ENCODE results near the gene TCOF1. TPM values are rescaled to one million over a fixed set of nuclear protein-coding genes. Genes with fewer than 3 reads are reported as not detected.

The TCOF1 gene
- polyA plus RNA-seq, 1 donor: 23.9 TPM

DNA sequence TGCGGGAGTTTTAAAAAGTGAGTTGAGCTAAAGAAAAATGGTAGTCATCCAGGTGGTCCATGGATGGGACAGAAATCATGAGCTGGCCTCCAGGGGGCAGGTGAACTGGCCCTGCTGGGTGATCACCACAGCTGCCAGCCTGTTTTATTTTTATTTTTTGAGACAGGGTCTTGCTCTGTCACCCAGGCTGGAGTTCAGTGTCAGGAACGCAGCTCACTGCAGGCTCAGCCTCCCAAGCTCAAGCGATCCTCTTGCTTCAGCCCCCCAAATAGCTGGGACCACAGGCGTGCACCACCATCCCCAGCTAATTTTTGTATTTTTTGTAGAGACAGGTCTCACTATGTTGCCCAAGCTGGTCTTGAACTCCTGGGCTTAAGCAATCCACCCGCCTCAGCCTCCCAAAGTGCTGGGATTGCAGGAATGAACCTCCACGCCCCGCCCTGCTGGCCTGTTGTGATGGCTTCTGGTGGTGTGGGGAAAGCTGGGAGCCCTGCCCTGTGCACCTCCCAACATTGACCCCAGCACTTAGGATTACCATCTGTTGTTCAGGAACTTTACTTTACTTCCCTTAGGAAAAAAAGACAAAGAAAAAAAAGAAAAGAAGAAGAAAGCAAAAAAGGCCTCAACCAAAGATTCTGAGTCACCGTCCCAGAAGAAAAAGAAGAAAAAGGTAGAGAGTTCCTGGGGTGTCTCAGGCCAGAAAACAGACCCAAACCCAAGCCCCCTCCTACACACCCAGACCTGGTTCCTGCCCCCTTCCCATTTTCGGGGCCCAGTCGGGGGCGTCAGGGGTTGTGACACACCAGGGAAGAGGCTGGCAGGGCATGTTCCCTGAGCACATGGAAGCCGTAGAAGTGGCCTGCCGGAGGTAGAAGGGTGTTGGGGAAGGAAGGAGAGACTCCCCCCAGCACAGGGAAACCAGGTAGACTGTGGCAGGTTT lies 40.6 kb downstream of the TCOF1 start:
- DNase-seq: no peak
- Histone ChIP-seq H3K4me1 (ENCODE audit: control insufficient read depth, insufficient read depth, low read length) (no peaks in the 10 kb centered on the region), H3K27ac (ENCODE audit: low read length) (no peak overlapping the region), H3K9me3 (ENCODE audit: control insufficient read depth, low read depth, low read length) (no peaks in the 10 kb centered on the region), H3K4me3 (ENCODE audit: low read length) (no peak overlapping the region), H3K36me3 (ENCODE audit: control insufficient read depth, insufficient read depth, low read length) (peaks cover 91% of the 10 kb centered on the region), H3K27me3 (ENCODE audit: control insufficient read depth, insufficient read depth, low read length) (no peaks in the 10 kb centered on the region)
- WGBS (ENCODE audit: insufficient coverage, low lambda C conversion rate): 100% methylated on average over 2 of the region's 13 CpGs

DNA sequence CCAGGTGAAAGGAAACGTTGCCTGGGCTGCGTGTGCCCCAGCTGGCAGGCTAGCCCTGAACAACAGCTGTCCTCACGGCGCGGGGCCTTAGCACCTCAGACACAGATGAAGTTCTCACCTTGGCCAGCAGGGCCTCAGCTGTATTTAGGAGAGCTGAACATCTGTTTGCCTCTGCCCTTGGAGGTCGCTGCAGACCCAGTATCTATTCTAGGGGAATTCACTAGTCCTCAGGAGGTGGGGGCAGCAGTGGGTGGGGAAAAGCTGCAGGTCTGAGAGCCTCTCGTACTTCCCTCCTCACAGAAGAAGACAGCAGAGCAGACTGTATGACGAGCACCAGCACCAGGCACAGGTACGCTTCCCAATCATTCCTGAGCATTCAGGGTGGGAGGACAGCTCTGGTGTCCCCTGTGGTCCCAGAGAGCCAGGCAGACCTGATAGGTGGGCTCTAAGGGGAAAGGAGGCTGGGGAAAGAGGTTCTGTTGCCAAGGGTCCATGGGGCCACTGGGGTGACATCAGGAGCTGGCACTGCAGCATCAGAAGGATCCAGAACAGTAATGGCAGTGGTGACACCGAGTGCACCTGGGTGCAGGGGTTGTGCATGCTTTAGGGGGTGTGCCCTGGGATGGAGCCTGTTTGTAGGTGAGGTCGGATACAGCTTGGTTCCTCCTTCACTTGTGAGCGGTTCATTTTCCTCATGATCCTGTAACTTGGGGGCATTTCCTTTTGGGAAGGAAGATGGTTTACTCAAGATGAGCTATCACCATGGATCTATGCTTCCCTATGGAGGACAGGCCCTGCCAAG lies 41.4 kb downstream of the TCOF1 start:
- Histone ChIP-seq H3K4me3 (ENCODE audit: low read length) (no peak overlapping the region), H3K36me3 (ENCODE audit: control insufficient read depth, insufficient read depth, low read length) (peaks cover 86% of the 10 kb centered on the region), H3K27me3 (ENCODE audit: control insufficient read depth, insufficient read depth, low read length) (no peaks in the 10 kb centered on the region), H3K9me3 (ENCODE audit: control insufficient read depth, low read depth, low read length) (no peaks in the 10 kb centered on the region), H3K27ac (ENCODE audit: low read length) (no peak overlapping the region), H3K4me1 (ENCODE audit: control insufficient read depth, insufficient read depth, low read length) (no peaks in the 10 kb centered on the region)
- no peak for DNase-seq
- whole genome bisulfite sequencing (ENCODE audit: insufficient coverage, low lambda C conversion rate): no CpG with 5 or more reads among the region's 12 CpGs

DNA sequence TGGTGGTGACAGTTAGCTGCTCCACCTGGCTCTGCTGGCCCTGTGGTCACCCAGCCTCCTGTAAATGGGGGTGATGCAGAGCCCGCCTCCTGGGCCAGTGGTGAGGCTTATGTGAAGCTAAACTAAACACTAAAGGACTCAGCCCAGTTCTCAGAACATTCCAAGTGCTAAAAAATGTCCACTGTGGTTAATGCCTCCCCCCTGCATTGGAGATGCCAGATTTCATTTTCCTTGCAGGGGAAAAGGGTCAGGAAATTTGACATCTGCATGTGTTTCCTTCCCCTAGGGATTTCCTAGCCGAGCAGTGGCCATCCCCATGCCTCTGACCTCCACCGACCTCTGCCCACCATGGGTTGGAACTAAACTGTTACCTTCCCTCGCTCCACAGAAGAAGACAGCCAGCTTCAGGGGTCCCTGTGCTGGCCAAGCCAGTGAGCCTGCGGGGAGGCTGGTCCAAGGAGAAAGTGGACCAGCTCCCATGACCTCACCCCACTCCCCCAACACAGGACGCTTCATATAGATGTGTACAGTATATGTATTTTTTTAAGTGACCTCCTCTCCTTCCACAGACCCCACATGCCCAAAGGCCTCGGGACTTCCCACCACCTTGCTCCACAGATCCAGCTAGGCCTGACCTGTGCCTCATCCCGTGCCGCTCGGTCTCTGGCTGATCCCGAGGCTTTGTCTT lies 42.2 kb downstream of the TCOF1 start:
- no peak overlapping the region for H3K4me3 ChIP-seq (ENCODE audit: low read length)
- no peaks in the 10 kb centered on the region for H3K9me3 ChIP-seq (ENCODE audit: control insufficient read depth, low read depth, low read length)
- H3K4me1 ChIP-seq (ENCODE audit: control insufficient read depth, insufficient read depth, low read length): no peaks in the 10 kb centered on the region
- H3K27ac ChIP-seq (ENCODE audit: low read length): no peak overlapping the region
- no peak for DNase-seq
- no CpG with 5 or more reads among the region's 11 CpGs for WGBS (ENCODE audit: insufficient coverage, low lambda C conversion rate)
- no peaks in the 10 kb centered on the region for H3K27me3 ChIP-seq (ENCODE audit: control insufficient read depth, insufficient read depth, low read length)
- peaks cover 87% of the 10 kb centered on the region for H3K36me3 ChIP-seq (ENCODE audit: control insufficient read depth, insufficient read depth, low read length)

GRCh38 chr5:150400316-150401075 lies 43.0 kb downstream of the TCOF1 start:
- Histone ChIP-seq H3K27me3 (ENCODE audit: control insufficient read depth, insufficient read depth, low read length) (no peaks in the 10 kb centered on the region), H3K36me3 (ENCODE audit: control insufficient read depth, insufficient read depth, low read length) (peaks cover 88% of the 10 kb centered on the region)

DNA sequence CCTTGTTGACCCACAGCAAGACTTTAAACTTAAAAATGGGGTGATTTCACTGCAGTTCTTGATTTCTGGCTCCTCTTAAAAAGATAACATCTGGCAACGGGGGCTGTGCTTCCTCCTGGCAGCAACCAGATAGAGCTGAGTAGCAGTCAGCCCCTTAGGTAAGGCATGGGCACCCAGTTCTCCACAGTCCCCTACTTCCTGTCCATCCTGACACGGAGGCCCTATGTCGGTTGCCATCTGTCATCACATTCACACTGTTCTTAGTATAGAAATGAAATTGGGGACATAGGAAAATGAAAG lies 43.5 kb downstream of the TCOF1 start:
- Histone ChIP-seq H3K9me3 (ENCODE audit: control insufficient read depth, low read depth, low read length) (no peaks in the 10 kb centered on the region), H3K4me3 (ENCODE audit: low read length) (no peak overlapping the region), H3K27me3 (ENCODE audit: control insufficient read depth, insufficient read depth, low read length) (no peaks in the 10 kb centered on the region), H3K4me1 (ENCODE audit: control insufficient read depth, insufficient read depth, low read length) (no peaks in the 10 kb centered on the region), H3K27ac (ENCODE audit: low read length) (no peak overlapping the region), H3K36me3 (ENCODE audit: control insufficient read depth, insufficient read depth, low read length) (peaks cover 85% of the 10 kb centered on the region)
- DNase-seq: no peak
- no CpG with 5 or more reads among the region's 3 CpGs for WGBS (ENCODE audit: insufficient coverage, low lambda C conversion rate)

More at GRCh38 chr5:150400316-150401075, 43.0 kb downstream of the TCOF1 start:
- H3K27ac ChIP-seq (ENCODE audit: low read length): no peak overlapping the region
- H3K4me3 ChIP-seq (ENCODE audit: low read length): no peak overlapping the region
- H3K4me1 ChIP-seq (ENCODE audit: control insufficient read depth, insufficient read depth, low read length): no peaks in the 10 kb centered on the region
- DNase-seq: no peak
- WGBS (ENCODE audit: insufficient coverage, low lambda C conversion rate): no CpG with 5 or more reads among the region's 12 CpGs
- no peaks in the 10 kb centered on the region for H3K9me3 ChIP-seq (ENCODE audit: control insufficient read depth, low read depth, low read length)

DNA sequence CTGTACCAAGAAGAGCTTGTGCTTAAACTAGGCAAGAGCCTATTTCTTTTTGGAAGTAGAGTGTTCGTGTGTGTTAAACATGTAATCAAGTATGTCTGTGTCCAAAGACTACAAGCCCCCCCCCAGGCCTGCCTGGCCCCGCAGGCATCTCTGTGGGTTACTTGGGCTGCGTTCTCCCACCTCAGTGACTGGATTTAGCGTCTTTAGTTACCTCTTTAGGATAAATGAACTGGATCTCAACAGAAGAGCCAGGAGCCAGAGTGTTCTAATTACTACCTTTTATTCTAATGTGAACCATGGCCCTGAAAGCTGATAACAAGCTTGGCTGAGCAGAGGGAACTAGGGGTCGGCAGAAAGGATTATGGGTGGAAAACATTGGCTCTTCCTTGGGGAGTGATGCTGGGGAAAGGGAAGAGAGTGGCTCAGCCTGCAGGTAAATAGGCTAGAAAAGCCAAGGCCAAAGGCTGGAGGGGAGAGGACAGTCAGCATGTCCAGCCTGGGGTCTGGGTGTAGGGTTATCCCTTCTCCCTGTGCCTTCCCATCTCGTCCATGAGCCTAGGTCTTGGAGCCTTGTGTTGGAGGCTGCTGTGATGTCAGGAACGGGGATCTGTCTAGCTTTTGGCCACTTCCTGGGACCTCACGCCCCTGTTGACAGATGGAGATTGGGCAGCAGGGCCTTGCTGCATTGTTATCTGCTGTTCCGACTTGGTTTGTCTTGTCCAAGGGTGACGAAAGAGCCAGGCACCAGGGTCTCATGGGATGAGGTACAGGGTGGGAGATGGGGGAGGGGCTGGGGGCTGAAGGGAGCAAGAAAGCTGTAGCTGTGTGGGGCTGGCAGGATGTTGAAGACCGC lies 44.1 kb downstream of the TCOF1 start:
- H3K4me3 ChIP-seq (ENCODE audit: low read length): no peak overlapping the region
- H3K9me3 ChIP-seq (ENCODE audit: control insufficient read depth, low read depth, low read length): no peaks in the 10 kb centered on the region
- DNase-seq: no peak
- H3K4me1 ChIP-seq (ENCODE audit: control insufficient read depth, insufficient read depth, low read length): no peaks in the 10 kb centered on the region
- no CpG with 5 or more reads among the region's 11 CpGs for WGBS (ENCODE audit: insufficient coverage, low lambda C conversion rate)
- no peak overlapping the region for H3K27ac ChIP-seq (ENCODE audit: low read length)
- H3K27me3 ChIP-seq (ENCODE audit: control insufficient read depth, insufficient read depth, low read length): no peaks in the 10 kb centered on the region
- peaks cover 81% of the 10 kb centered on the region for H3K36me3 ChIP-seq (ENCODE audit: control insufficient read depth, insufficient read depth, low read length)

GRCh38 chr5:150402229-150402773 lies 44.8 kb downstream of the TCOF1 start:
- no peaks in the 10 kb centered on the region for H3K9me3 ChIP-seq (ENCODE audit: control insufficient read depth, low read depth, low read length)
- WGBS (ENCODE audit: insufficient coverage, low lambda C conversion rate): no CpG with 5 or more reads among the region's 4 CpGs
- H3K27ac ChIP-seq (ENCODE audit: low read length): no peak overlapping the region
- H3K36me3 ChIP-seq (ENCODE audit: control insufficient read depth, insufficient read depth, low read length): peaks cover 77% of the 10 kb centered on the region
- no peak overlapping the region for H3K4me3 ChIP-seq (ENCODE audit: low read length)
- H3K27me3 ChIP-seq (ENCODE audit: control insufficient read depth, insufficient read depth, low read length): no peaks in the 10 kb centered on the region
- no peaks in the 10 kb centered on the region for H3K4me1 ChIP-seq (ENCODE audit: control insufficient read depth, insufficient read depth, low read length)
- no peak for DNase-seq

DNA sequence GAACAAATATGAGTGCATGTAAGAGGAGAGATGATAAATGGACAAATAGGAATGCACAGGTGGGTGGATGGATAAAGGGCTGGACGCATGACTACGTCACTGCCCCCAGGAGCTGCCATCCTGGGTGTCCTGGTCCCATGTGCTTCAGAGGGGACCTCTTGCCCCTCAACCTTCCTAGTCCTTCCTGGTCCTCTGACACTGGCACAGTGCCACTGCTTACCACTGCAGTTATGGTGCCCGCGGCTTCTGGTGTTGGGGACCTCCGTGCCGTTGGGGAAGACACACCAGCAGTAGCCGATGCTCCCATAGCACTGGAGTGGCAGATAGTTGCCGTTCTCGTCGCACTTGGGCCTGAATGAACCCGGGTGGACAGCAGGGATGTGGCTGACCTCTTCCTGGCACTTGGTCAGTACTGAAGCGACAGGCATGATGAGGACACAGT lies 45.4 kb downstream of the TCOF1 start:
- Histone ChIP-seq H3K27ac (ENCODE audit: low read length) (no peak overlapping the region), H3K36me3 (ENCODE audit: control insufficient read depth, insufficient read depth, low read length) (peaks cover 71% of the 10 kb centered on the region), H3K4me3 (ENCODE audit: low read length) (no peak overlapping the region), H3K27me3 (ENCODE audit: control insufficient read depth, insufficient read depth, low read length) (no peaks in the 10 kb centered on the region), H3K4me1 (ENCODE audit: control insufficient read depth, insufficient read depth, low read length) (no peaks in the 10 kb centered on the region), H3K9me3 (ENCODE audit: control insufficient read depth, low read depth, low read length) (no peaks in the 10 kb centered on the region)
- DNase-seq: no peak
- no CpG with 5 or more reads among the region's 12 CpGs for WGBS (ENCODE audit: insufficient coverage, low lambda C conversion rate)

DNA sequence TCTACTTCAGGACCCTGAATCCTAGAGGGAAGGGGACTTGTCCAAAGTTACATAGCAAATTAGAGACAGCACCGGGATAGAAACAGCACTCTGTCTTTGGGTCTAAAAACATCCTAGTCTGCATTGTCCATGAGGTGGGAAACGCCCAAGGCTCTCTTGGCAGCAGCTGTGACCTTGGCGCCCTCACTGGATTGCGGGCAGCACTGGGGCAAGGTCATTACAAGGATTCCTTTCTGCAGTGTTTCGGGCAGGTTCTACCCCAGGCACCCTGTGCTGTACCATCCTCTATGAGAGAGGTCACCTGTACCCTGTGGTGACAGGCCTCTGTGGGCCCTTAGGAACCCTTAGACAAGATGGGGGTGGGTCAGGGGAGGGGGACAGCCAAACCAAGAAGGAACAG lies 46.6 kb downstream of the TCOF1 start:
- WGBS (ENCODE audit: insufficient coverage, low lambda C conversion rate): no CpG with 5 or more reads among the region's 5 CpGs
- H3K27ac ChIP-seq (ENCODE audit: low read length): no peak overlapping the region
- H3K27me3 ChIP-seq (ENCODE audit: control insufficient read depth, insufficient read depth, low read length): no peaks in the 10 kb centered on the region
- H3K4me3 ChIP-seq (ENCODE audit: low read length): no peak overlapping the region
- no peaks in the 10 kb centered on the region for H3K9me3 ChIP-seq (ENCODE audit: control insufficient read depth, low read depth, low read length)
- H3K36me3 ChIP-seq (ENCODE audit: control insufficient read depth, insufficient read depth, low read length): peaks cover 60% of the 10 kb centered on the region
- no peaks in the 10 kb centered on the region for H3K4me1 ChIP-seq (ENCODE audit: control insufficient read depth, insufficient read depth, low read length)
- no peak for DNase-seq
